ENCODE results near the gene DRICH1. TPM values are rescaled to one million over a fixed set of nuclear protein-coding genes. Genes with fewer than 3 reads are reported as not detected.

Gene DRICH1
- total RNA-seq, 1 experiment from 2014 or later: not detected

DNA sequence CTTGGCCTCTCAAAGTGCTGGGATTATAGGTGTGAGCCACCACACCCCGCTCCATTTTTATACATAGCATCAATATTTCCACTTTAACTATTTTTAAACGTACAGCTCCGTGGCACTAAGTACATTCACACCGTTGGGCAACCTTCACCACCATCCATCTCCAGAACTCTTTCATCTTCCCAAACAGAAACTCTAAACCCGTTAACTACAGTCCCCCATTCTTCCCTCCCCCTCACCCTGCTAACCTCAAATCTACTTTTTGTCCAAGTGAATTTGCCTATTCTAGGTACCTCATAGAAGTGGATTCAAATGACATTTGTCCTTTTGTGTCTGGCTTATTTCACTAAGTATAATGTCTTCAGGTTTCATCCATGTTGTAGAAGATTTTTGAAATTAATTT lies 55.4 kb downstream of the DRICH1 start:
- ATAC-seq (no peak), DNase-seq (ENCODE audit: low read depth, low spot score) (no peak)
- no peaks in the 10 kb centered on the region for H3K4me1 ChIP-seq (ENCODE audit: control insufficient read depth, insufficient read depth, low read length)
- ChIA-PET CTCF (no interaction called here), POLR2A (no interaction called here)
- H3K4me3 ChIP-seq (ENCODE audit: low read depth in 2 of 2, low read length in 2 of 2): no peak overlapping the region
- TF ChIP-seq TCF7L2 (IDR thresholded peaks at IDR 0.05; ENCODE audit: low read depth, low read length) (no peak), SIN3A (IDR thresholded peaks at IDR 0.05; ENCODE audit: borderline replicate concordance, insufficient read depth, low read depth, low read length) (no peak), POLR2AphosphoS5 (IDR thresholded peaks at IDR 0.05; ENCODE audit: low read depth, low read length) (no peak)
- TF ChIP-seq, protein P1, sequence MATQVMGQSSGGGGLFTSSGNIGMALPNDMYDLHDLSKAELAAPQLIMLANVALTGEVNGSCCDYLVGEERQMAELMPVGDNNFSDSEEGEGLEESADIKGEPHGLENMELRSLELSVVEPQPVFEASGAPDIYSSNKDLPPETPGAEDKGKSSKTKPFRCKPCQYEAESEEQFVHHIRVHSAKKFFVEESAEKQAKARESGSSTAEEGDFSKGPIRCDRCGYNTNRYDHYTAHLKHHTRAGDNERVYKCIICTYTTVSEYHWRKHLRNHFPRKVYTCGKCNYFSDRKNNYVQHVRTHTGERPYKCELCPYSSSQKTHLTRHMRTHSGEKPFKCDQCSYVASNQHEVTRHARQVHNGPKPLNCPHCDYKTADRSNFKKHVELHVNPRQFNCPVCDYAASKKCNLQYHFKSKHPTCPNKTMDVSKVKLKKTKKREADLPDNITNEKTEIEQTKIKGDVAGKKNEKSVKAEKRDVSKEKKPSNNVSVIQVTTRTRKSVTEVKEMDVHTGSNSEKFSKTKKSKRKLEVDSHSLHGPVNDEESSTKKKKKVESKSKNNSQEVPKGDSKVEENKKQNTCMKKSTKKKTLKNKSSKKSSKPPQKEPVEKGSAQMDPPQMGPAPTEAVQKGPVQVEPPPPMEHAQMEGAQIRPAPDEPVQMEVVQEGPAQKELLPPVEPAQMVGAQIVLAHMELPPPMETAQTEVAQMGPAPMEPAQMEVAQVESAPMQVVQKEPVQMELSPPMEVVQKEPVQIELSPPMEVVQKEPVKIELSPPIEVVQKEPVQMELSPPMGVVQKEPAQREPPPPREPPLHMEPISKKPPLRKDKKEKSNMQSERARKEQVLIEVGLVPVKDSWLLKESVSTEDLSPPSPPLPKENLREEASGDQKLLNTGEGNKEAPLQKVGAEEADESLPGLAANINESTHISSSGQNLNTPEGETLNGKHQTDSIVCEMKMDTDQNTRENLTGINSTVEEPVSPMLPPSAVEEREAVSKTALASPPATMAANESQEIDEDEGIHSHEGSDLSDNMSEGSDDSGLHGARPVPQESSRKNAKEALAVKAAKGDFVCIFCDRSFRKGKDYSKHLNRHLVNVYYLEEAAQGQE (IDR thresholded peaks at IDR 0.05; ENCODE audit: insufficient read depth in 1 of 2, low read depth in 2 of 2, low read length in 1 of 2): no peak
- TF ChIP-seq, protein P2, sequence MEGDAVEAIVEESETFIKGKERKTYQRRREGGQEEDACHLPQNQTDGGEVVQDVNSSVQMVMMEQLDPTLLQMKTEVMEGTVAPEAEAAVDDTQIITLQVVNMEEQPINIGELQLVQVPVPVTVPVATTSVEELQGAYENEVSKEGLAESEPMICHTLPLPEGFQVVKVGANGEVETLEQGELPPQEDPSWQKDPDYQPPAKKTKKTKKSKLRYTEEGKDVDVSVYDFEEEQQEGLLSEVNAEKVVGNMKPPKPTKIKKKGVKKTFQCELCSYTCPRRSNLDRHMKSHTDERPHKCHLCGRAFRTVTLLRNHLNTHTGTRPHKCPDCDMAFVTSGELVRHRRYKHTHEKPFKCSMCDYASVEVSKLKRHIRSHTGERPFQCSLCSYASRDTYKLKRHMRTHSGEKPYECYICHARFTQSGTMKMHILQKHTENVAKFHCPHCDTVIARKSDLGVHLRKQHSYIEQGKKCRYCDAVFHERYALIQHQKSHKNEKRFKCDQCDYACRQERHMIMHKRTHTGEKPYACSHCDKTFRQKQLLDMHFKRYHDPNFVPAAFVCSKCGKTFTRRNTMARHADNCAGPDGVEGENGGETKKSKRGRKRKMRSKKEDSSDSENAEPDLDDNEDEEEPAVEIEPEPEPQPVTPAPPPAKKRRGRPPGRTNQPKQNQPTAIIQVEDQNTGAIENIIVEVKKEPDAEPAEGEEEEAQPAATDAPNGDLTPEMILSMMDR (IDR thresholded peaks at IDR 0.05): no peak
- in situ Hi-C loops (cut with HindIII; ENCODE audit: low pct_unique_long_range_greater_than_20kb, low sequenced_read_pairs) (no loop called here), intact Hi-C loops (cut with micrococcal nuclease; ENCODE audit: unreplicated experiment) (no loop called here)
- H3K27me3 ChIP-seq (ENCODE audit: control insufficient read depth, insufficient read depth, low read length): no peaks in the 10 kb centered on the region
- no peak overlapping the region for H3K27ac ChIP-seq (ENCODE audit: low read length)
- BruUV-seq (replicated peaks): no TSS peak
- no peaks in the 10 kb centered on the region for H3K9me3 ChIP-seq (ENCODE audit: control insufficient read depth, insufficient read depth, low read depth, low read length)
- H3K36me3 ChIP-seq (ENCODE audit: control insufficient read depth, insufficient read depth, low read length): no peaks in the 10 kb centered on the region

DNA sequence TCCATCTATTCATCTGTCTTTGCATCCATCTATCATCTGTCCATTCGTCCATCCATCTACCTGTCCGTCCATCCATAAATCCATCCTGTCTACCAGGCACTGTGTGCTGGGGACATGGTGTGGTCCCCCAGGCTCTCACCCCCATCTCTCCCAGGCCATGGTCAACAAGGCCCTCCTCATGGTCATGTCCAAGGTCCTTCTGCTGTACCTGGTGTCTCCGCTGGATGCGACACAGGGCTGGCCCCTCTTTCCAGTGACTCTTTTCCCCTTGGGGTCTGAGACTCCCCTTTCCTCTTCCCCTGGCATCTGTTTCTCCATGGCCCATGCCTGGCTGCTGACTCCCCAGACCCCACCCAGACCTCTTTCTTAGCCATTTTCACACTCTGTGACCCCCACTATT lies 56.5 kb downstream of the DRICH1 start:
- Histone ChIP-seq H3K27ac (ENCODE audit: low read length) (no peak overlapping the region), H3K27me3 (ENCODE audit: control insufficient read depth, insufficient read depth, low read length) (no peaks in the 10 kb centered on the region), H3K4me1 (ENCODE audit: control insufficient read depth, insufficient read depth, low read length) (no peaks in the 10 kb centered on the region), H3K36me3 (ENCODE audit: control insufficient read depth, insufficient read depth, low read length) (no peaks in the 10 kb centered on the region), H3K4me3 (ENCODE audit: low read depth in 2 of 2, low read length in 2 of 2) (no peak overlapping the region), H3K9me3 (ENCODE audit: control insufficient read depth, insufficient read depth, low read depth, low read length) (no peaks in the 10 kb centered on the region)
- no peak for TF ChIP-seq TCF7L2 (IDR thresholded peaks at IDR 0.05; ENCODE audit: low read depth, low read length)
- no peak for TF ChIP-seq SIN3A (IDR thresholded peaks at IDR 0.05; ENCODE audit: borderline replicate concordance, insufficient read depth, low read depth, low read length)
- TF ChIP-seq, protein P2 (IDR thresholded peaks at IDR 0.05): no peak
- POLR2A ChIA-PET: interaction anchor here (0.7 kb wide), 1 partner anchor 21 kb away, joined by 6 read pairs; no protein-coding TSS in a partner anchor
- in situ Hi-C loops (cut with HindIII; ENCODE audit: low pct_unique_long_range_greater_than_20kb, low sequenced_read_pairs) (no loop called here), intact Hi-C loops (cut with micrococcal nuclease; ENCODE audit: unreplicated experiment) (no loop called here)
- DNase-seq (ENCODE audit: low read depth, low spot score) (no peak), ATAC-seq (no peak)
- BruUV-seq (replicated peaks): no TSS peak
- CTCF ChIA-PET: no interaction called here
